ENCODE measurements around the gene PLA2G12A. TPM values are rescaled to one million over a fixed set of nuclear protein-coding genes. Genes with fewer than 3 reads are reported as not detected.

PLA2G12A gene
- total RNA-seq, 1 experiment from 2014 or later: 47.3 TPM

DNA sequence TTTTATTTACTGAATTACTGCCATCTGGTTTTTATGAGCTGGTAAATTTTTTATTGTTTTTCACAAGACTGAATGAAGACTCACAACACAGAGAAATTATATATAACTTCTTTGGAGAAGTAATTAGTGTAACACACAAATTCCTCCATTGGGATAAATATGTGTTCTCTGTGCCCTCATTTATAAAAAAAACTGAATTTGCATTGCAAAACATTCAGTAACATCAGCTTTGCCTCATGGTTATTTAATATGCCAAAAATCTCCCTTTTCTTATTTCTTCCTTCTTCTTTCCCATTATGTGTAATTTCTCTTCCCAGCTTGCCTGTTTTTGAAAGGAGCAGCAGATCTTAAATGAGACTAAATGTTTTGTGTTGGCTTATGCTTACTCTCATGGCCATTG lies 45.1 kb downstream of the PLA2G12A start:
- no peak overlapping the region for H2AK5ac ChIP-seq (ENCODE audit: insufficient read length, low read length)
- H3K4me3 Mint-ChIP-seq: no peak overlapping the region
- no peak overlapping the region for H2BK5ac ChIP-seq (ENCODE audit: insufficient read length, low read length)
- no peak overlapping the region for H3K27ac Mint-ChIP-seq
- no peak overlapping the region for H2BK12ac ChIP-seq (ENCODE audit: insufficient read length, low read depth, low read length)
- H4K5ac ChIP-seq (ENCODE audit: insufficient read length, low read depth, low read length): no peak overlapping the region
- no peak overlapping the region for H2BK15ac ChIP-seq (ENCODE audit: low read depth, low read length)
- peaks cover 28 to 35% of the 10 kb centered on the region in 2 experiments for H3K4me1 Mint-ChIP-seq
- no peak overlapping the region for H4K8ac ChIP-seq (replicated peaks; ENCODE audit: insufficient read length, low read depth, low read length)
- no peak overlapping the region for H4K91ac ChIP-seq (ENCODE audit: insufficient read length, low read depth, low read length)
- no peaks in the 10 kb centered on the region for H3K9me3 ChIP-seq (ENCODE audit: control insufficient read depth, low read depth, low read length)
- peaks cover 5 to 7% of the 10 kb centered on the region in 2 experiments for H3K9me3 Mint-ChIP-seq
- H2BK120ac ChIP-seq (ENCODE audit: low read depth, low read length, poor library complexity, severe bottlenecking): no peak overlapping the region
- no peak overlapping the region for H3K9ac ChIP-seq (ENCODE audit: extremely low read depth, insufficient read length, low read length)
- peaks cover 13 to 35% (median 29%) of the 10 kb centered on the region in 3 experiments for H3K36me3 Mint-ChIP-seq (ENCODE audit: insufficient read depth in 1 of 3, low read depth in 3 of 3)
- no peak overlapping the region for H3T11ph ChIP-seq (ENCODE audit: low read length)
- no peak overlapping the region for H2AFZ ChIP-seq (ENCODE audit: low read length)
- no peak overlapping the region for H3K14ac ChIP-seq (ENCODE audit: insufficient read depth, low read length)
- H3K27me3 Mint-ChIP-seq (ENCODE audit: low read depth): no peaks in the 10 kb centered on the region
- no peaks in the 10 kb centered on the region for H3K79me1 ChIP-seq (ENCODE audit: insufficient read depth, low read depth, low read length, poor library complexity, severe bottlenecking)
- H3K23me2 ChIP-seq (ENCODE audit: insufficient read length, low read depth, low read length, poor library complexity, severe bottlenecking): no peaks in the 10 kb centered on the region
- no peak for DNase-seq
- H4K20me1 ChIP-seq (ENCODE audit: control insufficient read depth, insufficient read depth, insufficient read length): no peaks in the 10 kb centered on the region
- no peak overlapping the region for H3K27ac ChIP-seq (ENCODE audit: insufficient read length, low read depth, low read length)
- TF ChIP-seq, protein P1, sequence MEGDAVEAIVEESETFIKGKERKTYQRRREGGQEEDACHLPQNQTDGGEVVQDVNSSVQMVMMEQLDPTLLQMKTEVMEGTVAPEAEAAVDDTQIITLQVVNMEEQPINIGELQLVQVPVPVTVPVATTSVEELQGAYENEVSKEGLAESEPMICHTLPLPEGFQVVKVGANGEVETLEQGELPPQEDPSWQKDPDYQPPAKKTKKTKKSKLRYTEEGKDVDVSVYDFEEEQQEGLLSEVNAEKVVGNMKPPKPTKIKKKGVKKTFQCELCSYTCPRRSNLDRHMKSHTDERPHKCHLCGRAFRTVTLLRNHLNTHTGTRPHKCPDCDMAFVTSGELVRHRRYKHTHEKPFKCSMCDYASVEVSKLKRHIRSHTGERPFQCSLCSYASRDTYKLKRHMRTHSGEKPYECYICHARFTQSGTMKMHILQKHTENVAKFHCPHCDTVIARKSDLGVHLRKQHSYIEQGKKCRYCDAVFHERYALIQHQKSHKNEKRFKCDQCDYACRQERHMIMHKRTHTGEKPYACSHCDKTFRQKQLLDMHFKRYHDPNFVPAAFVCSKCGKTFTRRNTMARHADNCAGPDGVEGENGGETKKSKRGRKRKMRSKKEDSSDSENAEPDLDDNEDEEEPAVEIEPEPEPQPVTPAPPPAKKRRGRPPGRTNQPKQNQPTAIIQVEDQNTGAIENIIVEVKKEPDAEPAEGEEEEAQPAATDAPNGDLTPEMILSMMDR (conservative IDR thresholded peaks at IDR 0.05): no peak
- H3K4ac ChIP-seq (ENCODE audit: low read depth, low read length): no peak overlapping the region
- no peak overlapping the region for H3K18ac ChIP-seq (ENCODE audit: insufficient read length, low read depth, low read length)
- H3K4me2 ChIP-seq (ENCODE audit: insufficient read depth, insufficient read length, low read length): no peak overlapping the region
- no peaks in the 10 kb centered on the region for H3K79me2 ChIP-seq (ENCODE audit: insufficient read depth, low read length)
- H2BK20ac ChIP-seq (ENCODE audit: low read depth, low read length, poor library complexity, severe bottlenecking): no peak overlapping the region
- H3K27me3 ChIP-seq (ENCODE audit: insufficient read depth, low read length): no peaks in the 10 kb centered on the region
- no peak overlapping the region for H3K56ac ChIP-seq (ENCODE audit: insufficient read length, low read depth, low read length)
- H3K23ac ChIP-seq (ENCODE audit: insufficient read length, low read depth, low read length): no peak overlapping the region
- peaks cover 3% of the 10 kb centered on the region for H3K4me1 ChIP-seq (ENCODE audit: insufficient read depth, low read length)

Data from H9 (cell line).